Right atrium auricular region (tissue), 2 donors: ENCODE data around the gene SLC39A7. TPM values are rescaled to one million over a fixed set of nuclear protein-coding genes. Genes with fewer than 3 reads are reported as not detected.

ENCODE experiments used
- DNase-seq: peaks from one replicate; pipeline ENCODE4 v3.0.0-alpha.2; 2019; ENCODE audit warnings: low spot score
- H3K27ac ChIP-seq, 2 donors: fragments of 200-600 bp; sonication (generic); 1 replicate in 1 of 2; 2 replicates in 1 of 2; pipeline ENCODE4 v1.5.1; 2016 to 2019
- H3K27me3 ChIP-seq, 2 donors: fragments of 200-600 bp; sonication (generic); one replicate each; pipeline versions ENCODE4 v1.5.1 to v1.6.0; 2017 to 2019
- H3K36me3 ChIP-seq: fragments of 200-600 bp; sonication (generic); one replicate; pipeline ENCODE4 v1.5.1; 2016
- H3K4me1 ChIP-seq, 2 donors: fragments of 200-600 bp; sonication (generic); one replicate each; pipeline versions ENCODE4 v1.5.1 to v1.6.0; 2017 to 2019
- H3K4me3 ChIP-seq, 2 donors: fragments of 200-600 bp; sonication (generic); 1 replicate in 1 of 2; 2 replicates in 1 of 2; pipeline ENCODE4 v1.5.1; 2017 to 2019; ENCODE audit warnings: mild to moderate bottlenecking in 1 of 2, moderate library complexity in 1 of 2
- H3K9me3 ChIP-seq, 2 donors: fragments of 200-600 bp; sonication (generic); one replicate each; pipeline ENCODE4 v1.5.1; 2019
- microRNA counts, 2 donors: library from miRNA; unstranded; fragments of <30 nt; microRNA quantifications; one replicate each; lab custom pipeline; 2016 to 2017
- microRNA-seq, 2 donors: library from miRNA; unstranded; fragments of <30 nt; microRNA quantifications; one replicate each; pipeline ENCODE4, GENCODE V29; 2016 to 2017; ENCODE audit warnings: borderline number of aligned reads in 2 of 2, borderline replicate concordance in 1 of 2
- total RNA-seq, 2 donors: library from RNA; depleted of rRNA; stranded (reverse); fragments of >200 nt; gene quantifications; one replicate each; pipeline ENCODE4 v1.1.0, GENCODE V29; 2016
- TF ChIP-seq, protein P1 (sequence below), 2 donors: fragments of 200-600 bp; sonication (generic); IDR thresholded peaks; one replicate each; pipeline ENCODE4 v1.5.1; 2019; ENCODE audit warnings: antibody characterized with exemption in 2 of 2

SLC39A7 gene
- total RNA-seq, 2 donors from 2014 or later: 67.0 to 70.0 TPM

DNA sequence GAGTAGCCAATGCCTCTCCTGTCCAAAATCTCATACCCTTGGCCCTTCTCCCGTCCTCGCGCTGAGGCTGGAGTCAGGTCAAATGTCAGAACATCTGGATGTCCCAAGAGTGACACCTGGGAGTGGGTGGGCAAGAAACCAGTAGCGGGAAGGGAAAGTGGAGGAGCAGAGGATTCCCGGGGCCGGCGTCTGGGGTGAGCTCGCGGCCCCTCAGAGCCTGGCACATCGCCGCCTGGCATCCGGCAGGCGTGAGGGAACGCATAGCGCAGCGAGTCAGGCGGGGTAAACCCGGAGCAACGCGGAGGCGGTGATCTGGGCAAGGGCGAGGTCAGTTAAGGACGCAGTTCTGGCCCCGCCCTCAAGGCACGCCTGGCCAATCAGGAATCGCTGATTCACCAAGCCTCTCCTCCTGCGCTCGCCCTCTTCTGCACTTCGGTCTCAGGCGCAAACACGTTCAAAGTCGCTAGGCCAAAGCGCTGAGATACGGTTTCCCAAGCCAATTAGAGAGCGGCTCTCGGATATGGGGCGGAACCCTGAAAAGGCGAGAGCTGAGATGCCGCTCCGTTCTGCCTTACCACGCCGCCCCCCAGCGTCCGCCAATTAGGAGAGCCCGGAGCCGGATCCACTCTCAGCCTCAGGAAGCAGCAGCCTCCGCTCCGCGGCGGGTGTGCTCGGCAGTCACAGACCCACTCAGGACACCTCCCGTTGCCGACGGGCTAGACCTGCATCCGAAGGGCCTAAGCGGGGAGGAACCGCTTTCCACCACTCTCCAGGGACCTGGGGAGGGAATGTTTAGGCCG lies 48.5 kb downstream of the SLC39A7 start:
- DNase-seq: peak; percentile 99
- H3K4me1 ChIP-seq: peaks cover 0 to 25% of the 10 kb centered on the region in 2 donors
- TF ChIP-seq, protein P1, sequence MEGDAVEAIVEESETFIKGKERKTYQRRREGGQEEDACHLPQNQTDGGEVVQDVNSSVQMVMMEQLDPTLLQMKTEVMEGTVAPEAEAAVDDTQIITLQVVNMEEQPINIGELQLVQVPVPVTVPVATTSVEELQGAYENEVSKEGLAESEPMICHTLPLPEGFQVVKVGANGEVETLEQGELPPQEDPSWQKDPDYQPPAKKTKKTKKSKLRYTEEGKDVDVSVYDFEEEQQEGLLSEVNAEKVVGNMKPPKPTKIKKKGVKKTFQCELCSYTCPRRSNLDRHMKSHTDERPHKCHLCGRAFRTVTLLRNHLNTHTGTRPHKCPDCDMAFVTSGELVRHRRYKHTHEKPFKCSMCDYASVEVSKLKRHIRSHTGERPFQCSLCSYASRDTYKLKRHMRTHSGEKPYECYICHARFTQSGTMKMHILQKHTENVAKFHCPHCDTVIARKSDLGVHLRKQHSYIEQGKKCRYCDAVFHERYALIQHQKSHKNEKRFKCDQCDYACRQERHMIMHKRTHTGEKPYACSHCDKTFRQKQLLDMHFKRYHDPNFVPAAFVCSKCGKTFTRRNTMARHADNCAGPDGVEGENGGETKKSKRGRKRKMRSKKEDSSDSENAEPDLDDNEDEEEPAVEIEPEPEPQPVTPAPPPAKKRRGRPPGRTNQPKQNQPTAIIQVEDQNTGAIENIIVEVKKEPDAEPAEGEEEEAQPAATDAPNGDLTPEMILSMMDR (IDR thresholded peaks at IDR 0.05): peak in 1 of 2 donors; percentile 32

GRCh38 chr6:33249732-33250630 lies 49.3 kb downstream of the SLC39A7 start:
- H3K4me3 ChIP-seq: peak overlapping the region; percentile 48 to 62
- no peaks in the 10 kb centered on the region for H3K9me3 ChIP-seq
- peak overlapping the region; percentile 93 to 95 for H3K27ac ChIP-seq
- H3K4me1 ChIP-seq: peaks cover 0 to 25% of the 10 kb centered on the region in 2 donors
- no peaks in the 10 kb centered on the region for H3K27me3 ChIP-seq
- DNase-seq: no peak
- TF ChIP-seq, protein P1 (IDR thresholded peaks at IDR 0.05): no peak
- no peaks in the 10 kb centered on the region for H3K36me3 ChIP-seq

More for the DNA sequence above, 48.5 kb downstream of the SLC39A7 start:
- Histone ChIP-seq H3K36me3 (no peaks in the 10 kb centered on the region), H3K9me3 (no peaks in the 10 kb centered on the region), H3K27ac (peak overlapping the region; percentile 93 to 95), H3K4me3 (peak overlapping the region; percentile 48 to 62), H3K27me3 (no peaks in the 10 kb centered on the region)

- Histone ChIP-seq H3K4me1 (peaks cover 0 to 25% of the 10 kb centered on the region in 2 donors), H3K4me3 (no peak overlapping the region), H3K27ac (no peak overlapping the region), H3K36me3 (no peaks in the 10 kb centered on the region), H3K27me3 (no peaks in the 10 kb centered on the region), H3K9me3 (no peaks in the 10 kb centered on the region)
- TF ChIP-seq, protein P1 (IDR thresholded peaks at IDR 0.05): no peak
- no peak for DNase-seq
These were observed 50.1 kb downstream of the SLC39A7 start for GRCh38 chr6:33250731-33251130.

- Histone ChIP-seq H3K9me3 (no peaks in the 10 kb centered on the region), H3K27ac (no peak overlapping the region), H3K4me1 (peaks cover 0 to 25% of the 10 kb centered on the region in 2 donors), H3K27me3 (no peaks in the 10 kb centered on the region), H3K36me3 (no peaks in the 10 kb centered on the region), H3K4me3 (no peak overlapping the region)
- no peak for DNase-seq
- TF ChIP-seq, protein P1 (IDR thresholded peaks at IDR 0.05): no peak
These were observed 50.8 kb downstream of the SLC39A7 start for GRCh38 chr6:33251395-33252012.

DNA sequence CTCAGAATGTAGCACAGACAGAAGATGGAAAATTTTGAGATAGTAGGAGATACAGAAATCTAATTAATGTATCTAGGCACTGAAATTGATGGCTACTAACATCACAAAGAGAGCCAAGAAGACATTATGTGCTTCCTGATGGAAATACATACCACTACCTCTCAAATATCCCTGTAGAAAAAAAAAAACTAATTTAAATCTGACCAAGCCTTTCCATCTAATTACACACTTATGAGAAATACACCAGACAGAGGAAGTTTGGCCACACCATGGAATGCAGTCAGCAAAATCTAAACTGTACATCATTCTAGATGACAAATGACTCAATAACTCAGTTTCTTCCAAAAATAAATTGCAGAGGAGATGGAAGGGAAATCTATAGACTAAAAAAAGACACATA lies 52.1 kb downstream of the SLC39A7 start:
- Histone ChIP-seq H3K27me3 (no peaks in the 10 kb centered on the region), H3K4me3 (no peak overlapping the region), H3K4me1 (peaks cover 0 to 24% of the 10 kb centered on the region in 2 donors), H3K27ac (no peak overlapping the region), H3K36me3 (no peaks in the 10 kb centered on the region), H3K9me3 (no peaks in the 10 kb centered on the region)
- TF ChIP-seq, protein P1 (IDR thresholded peaks at IDR 0.05): no peak
- DNase-seq: no peak

MicroRNAs encoded within 50 kb of the gene (microRNA counts, 767-probe panel; counts per million panel counts)
- microRNA hsa-miR-219-1-3p (lab: Ali Mortazavi, UCI): 0 to 496 counts per million in 2 donors
- 0 to 31.0 counts per million in 2 donors for microRNA hsa-miR-219-5p (lab: Ali Mortazavi, UCI)

Small RNA genes lying within 50 kb of the gene (microRNA-seq; reads per million reads assigned to microRNA genes)
- gene MIR219A1: 0 to 0.71 reads per million in 2 donors

Other genes starting within 250 kb of the SLC39A7 start
- gene HLA-DMA, start 247.8 kb upstream of the SLC39A7 start, total RNA-seq: 10 to 100 TPM in 1 of 2 donors, 1 to 10 TPM in 1; 9.2 to 15.4 TPM
- 10 to 100 TPM; 56.9 to 91.1 TPM for gene BRD2, start 232.3 kb upstream of the SLC39A7 start, total RNA-seq
- gene HLA-DOA, start 191.3 kb upstream of the SLC39A7 start, total RNA-seq: 10 to 100 TPM in 1 of 2 donors, 1 to 10 TPM in 1; 2.6 to 15.6 TPM
- gene HLA-DPA1, start 127.2 kb upstream of the SLC39A7 start, total RNA-seq: 10 to 100 TPM; 13.1 to 60.5 TPM
- gene HLA-DPB1, start 124.9 kb upstream of the SLC39A7 start, total RNA-seq: 10 to 100 TPM; 22.0 to 76.7 TPM
- 1 to 10 TPM in 1 of 2 donors, under 1 TPM in 1; 0.63 to 1.5 TPM for gene COL11A2, start 8.4 kb upstream of the SLC39A7 start, total RNA-seq
- gene RXRB, start 202 bp upstream of the SLC39A7 start, total RNA-seq: 10 to 100 TPM; 17.1 to 17.4 TPM
- gene HSD17B8, start 3.8 kb downstream of the SLC39A7 start, total RNA-seq: 10 to 100 TPM; 10.3 to 31.4 TPM
- gene RING1, start 7.6 kb downstream of the SLC39A7 start, total RNA-seq: 10 to 100 TPM in 1 of 2 donors, 1 to 10 TPM in 1; 7.5 to 13.9 TPM
- gene VPS52, start 71.0 kb downstream of the SLC39A7 start, total RNA-seq: 10 to 100 TPM; 19.0 to 31.7 TPM
- gene RPS18, start 71.2 kb downstream of the SLC39A7 start, total RNA-seq: 1,000 to 10,000 TPM; 1,188 to 1,719 TPM
- gene B3GALT4, start 76.3 kb downstream of the SLC39A7 start, total RNA-seq: 10 to 100 TPM in 1 of 2 donors, 1 to 10 TPM in 1; 9.4 to 12.1 TPM
- gene WDR46, start 88.4 kb downstream of the SLC39A7 start, total RNA-seq: 10 to 100 TPM; 22.5 to 30.9 TPM
- gene PFDN6, start 88.7 kb downstream of the SLC39A7 start, total RNA-seq: 10 to 100 TPM; 23.4 to 29.5 TPM
- gene RGL2, start 98.1 kb downstream of the SLC39A7 start, total RNA-seq: 10 to 100 TPM; 23.0 to 36.9 TPM
- 100 to 1,000 TPM in 1 of 2 donors, 10 to 100 TPM in 1; 80.0 to 103 TPM for gene TAPBP, start 113.2 kb downstream of the SLC39A7 start, total RNA-seq
- 10 to 100 TPM; 11.9 to 18.9 TPM for gene ZBTB22, start 116.9 kb downstream of the SLC39A7 start, total RNA-seq
- 10 to 100 TPM; 22.6 to 31.8 TPM for gene DAXX, start 122.1 kb downstream of the SLC39A7 start, total RNA-seq
- 1 to 10 TPM in 1 of 2 donors, under 1 TPM in 1; 0.59 to 1.6 TPM for gene KIFC1, start 191.0 kb downstream of the SLC39A7 start, total RNA-seq
- gene PHF1, start 210.1 kb downstream of the SLC39A7 start, total RNA-seq: 10 to 100 TPM; 51.8 to 69.8 TPM
- 100 to 1,000 TPM; 118 to 119 TPM for gene CUTA, start 217.2 kb downstream of the SLC39A7 start, total RNA-seq
- gene SYNGAP1, start 219.2 kb downstream of the SLC39A7 start, total RNA-seq: 10 to 100 TPM in 1 of 2 donors, 1 to 10 TPM in 1; 3.6 to 10.1 TPM